Measurements from ENCODE around the gene TRIM71.
"Not testable (repeated sequence)": the region's sequence is repeated elsewhere in the genome, so short reads cannot be mapped to it uniquely, and the experiment has no call there.

TRIM71 gene

GRCh38 chr3:32890420-32891276, 72.9 kb downstream of the TRIM71 start:
- DNase-seq (ENCODE audit: low spot score) = no peak

- DNase-seq (ENCODE audit: low spot score) = no peak
Observed at GRCh38 chr3:32891365-32891764, 73.6 kb downstream of the TRIM71 start.

GRCh38 chr3:32892625-32893598, 75.1 kb downstream of the TRIM71 start:
- DNase-seq (ENCODE audit: low spot score) = no peak

- no peak for DNase-seq (ENCODE audit: low spot score)
Observed at GRCh38 chr3:32894977-32895376, 77.2 kb downstream of the TRIM71 start.

GRCh38 chr3:32895701-32896100, 77.9 kb downstream of the TRIM71 start:
- DNase-seq (ENCODE audit: low spot score) = no peak

GRCh38 chr3:32896143-32896542, 78.3 kb downstream of the TRIM71 start:
- no peak for DNase-seq (ENCODE audit: low spot score)

GRCh38 chr3:32897001-32897601, 79.3 kb downstream of the TRIM71 start:
- no peak for DNase-seq (ENCODE audit: low spot score)

GRCh38 chr3:32897981-32898623, 80.3 kb downstream of the TRIM71 start:
- no peak for DNase-seq (ENCODE audit: low spot score)

- DNase-seq (ENCODE audit: low spot score) = no peak
Observed at GRCh38 chr3:32899265-32899664, 81.5 kb downstream of the TRIM71 start.

GRCh38 chr3:32901005-32901932, 83.5 kb downstream of the TRIM71 start:
- DNase-seq (ENCODE audit: low spot score) = no peak

- DNase-seq (ENCODE audit: low spot score) = not testable (repeated sequence)
Observed at GRCh38 chr3:32902887-32903371, 85.1 kb downstream of the TRIM71 start.

GRCh38 chr3:32903953-32904352, 86.2 kb downstream of the TRIM71 start:
- DNase-seq (ENCODE audit: low spot score) = no peak

- no peak for DNase-seq (ENCODE audit: low spot score)
Observed at GRCh38 chr3:32909999-32910398, 92.2 kb downstream of the TRIM71 start.

GRCh38 chr3:32910954-32911353, 93.2 kb downstream of the TRIM71 start:
- no peak for DNase-seq (ENCODE audit: low spot score)

- no peak for DNase-seq (ENCODE audit: low spot score)
Observed at GRCh38 chr3:32912046-32912445, 94.2 kb downstream of the TRIM71 start.

GRCh38 chr3:32913790-32914446, 96.1 kb downstream of the TRIM71 start:
- DNase-seq (ENCODE audit: low spot score) = no peak

GRCh38 chr3:32919920-32920319, 102.1 kb downstream of the TRIM71 start:
- DNase-seq (ENCODE audit: low spot score) = no peak

- DNase-seq (ENCODE audit: low spot score) = no peak
Observed at GRCh38 chr3:32922078-32922477, 104.3 kb downstream of the TRIM71 start.

GRCh38 chr3:32930161-32930560, 112.4 kb downstream of the TRIM71 start:
- no peak for DNase-seq (ENCODE audit: low spot score)

GRCh38 chr3:32931273-32931672, 113.5 kb downstream of the TRIM71 start:
- not testable (repeated sequence) for DNase-seq (ENCODE audit: low spot score)

All from D341Med (cell line).